HG03135 (cell line): ENCODE measurements around the gene ATXN7.

Experiments used
- ATAC-seq: cut with Tn5 transposase; IDR thresholded peaks from one replicate; pipeline ENCODE4 v1.9.1; 2021; ENCODE audit warnings: mild to moderate bottlenecking, moderate library complexity; ENCODE audit not compliant: unreplicated experiment

ATXN7 gene

DNA sequence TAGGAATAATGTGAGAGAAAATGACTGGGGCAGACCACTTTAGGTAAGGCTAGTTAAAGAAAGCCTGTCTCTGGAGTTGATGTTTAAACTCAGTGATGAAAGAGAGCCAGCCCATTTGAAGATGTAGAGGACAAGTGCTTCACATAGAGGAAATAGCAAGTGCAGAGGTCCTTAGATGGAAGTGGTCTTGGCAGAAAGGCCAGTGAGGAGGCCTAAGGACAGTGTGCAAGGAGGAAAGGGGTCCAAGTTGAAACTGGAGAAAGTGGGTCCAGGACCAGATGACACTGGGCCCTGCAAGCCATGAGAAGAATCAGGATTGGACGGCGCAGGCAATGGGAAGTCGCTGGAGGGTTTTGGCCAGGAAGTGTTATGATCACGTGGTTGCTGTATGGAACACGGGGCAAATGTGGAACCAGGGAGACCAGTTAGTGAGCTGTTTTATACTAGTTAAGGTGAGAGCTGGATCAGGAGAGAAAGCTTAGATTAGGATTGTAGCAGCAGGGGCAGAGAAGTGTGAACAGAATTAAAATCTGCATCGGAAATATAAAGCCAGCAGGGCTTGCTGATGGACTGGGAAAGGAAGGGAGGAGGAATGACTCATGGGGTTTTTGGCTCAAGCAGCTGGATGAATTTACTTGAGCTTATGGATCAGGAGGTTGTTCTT lies 96.5 kb downstream of the ATXN7 start:
- ATAC-seq, result no peak

DNA sequence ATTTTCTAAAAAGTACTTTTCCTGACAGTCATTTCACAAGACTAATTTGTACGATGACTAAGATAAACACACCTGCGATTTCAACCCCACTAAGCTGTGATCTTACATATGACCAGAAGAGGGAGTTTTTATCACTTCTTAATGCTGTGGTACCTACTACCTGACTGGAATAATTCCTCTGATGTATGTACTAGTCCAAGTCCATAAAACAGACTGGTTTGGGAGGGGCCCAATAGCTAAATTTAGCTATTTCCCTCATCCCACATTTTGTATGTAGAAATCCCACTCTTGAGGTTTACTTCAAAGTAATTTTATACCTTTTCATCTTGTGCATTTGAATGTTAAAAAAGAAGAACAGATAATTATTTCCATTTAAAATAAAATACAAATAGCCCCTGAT lies 98.2 kb downstream of the ATXN7 start:
- ATAC-seq, result peak; percentile 79

DNA sequence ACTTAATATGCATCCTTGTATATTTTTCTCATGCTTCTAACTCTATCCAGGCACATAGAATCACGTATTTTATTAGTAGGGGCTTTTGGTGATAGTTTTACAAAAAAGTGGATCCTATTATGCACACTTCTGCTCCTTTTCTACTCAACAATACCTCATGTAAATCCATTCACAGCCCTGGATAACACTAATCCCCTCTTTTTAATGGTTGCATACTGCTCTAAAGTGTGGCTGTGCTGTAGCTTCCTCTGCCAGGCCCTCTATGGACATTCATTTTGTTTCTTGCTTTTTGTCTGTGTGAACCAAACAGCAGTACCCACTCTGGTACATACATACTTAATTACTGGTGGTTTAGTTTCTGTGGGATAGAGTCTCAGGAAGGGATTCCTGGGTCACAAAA lies 99.8 kb downstream of the ATXN7 start:
- no peak for ATAC-seq

DNA sequence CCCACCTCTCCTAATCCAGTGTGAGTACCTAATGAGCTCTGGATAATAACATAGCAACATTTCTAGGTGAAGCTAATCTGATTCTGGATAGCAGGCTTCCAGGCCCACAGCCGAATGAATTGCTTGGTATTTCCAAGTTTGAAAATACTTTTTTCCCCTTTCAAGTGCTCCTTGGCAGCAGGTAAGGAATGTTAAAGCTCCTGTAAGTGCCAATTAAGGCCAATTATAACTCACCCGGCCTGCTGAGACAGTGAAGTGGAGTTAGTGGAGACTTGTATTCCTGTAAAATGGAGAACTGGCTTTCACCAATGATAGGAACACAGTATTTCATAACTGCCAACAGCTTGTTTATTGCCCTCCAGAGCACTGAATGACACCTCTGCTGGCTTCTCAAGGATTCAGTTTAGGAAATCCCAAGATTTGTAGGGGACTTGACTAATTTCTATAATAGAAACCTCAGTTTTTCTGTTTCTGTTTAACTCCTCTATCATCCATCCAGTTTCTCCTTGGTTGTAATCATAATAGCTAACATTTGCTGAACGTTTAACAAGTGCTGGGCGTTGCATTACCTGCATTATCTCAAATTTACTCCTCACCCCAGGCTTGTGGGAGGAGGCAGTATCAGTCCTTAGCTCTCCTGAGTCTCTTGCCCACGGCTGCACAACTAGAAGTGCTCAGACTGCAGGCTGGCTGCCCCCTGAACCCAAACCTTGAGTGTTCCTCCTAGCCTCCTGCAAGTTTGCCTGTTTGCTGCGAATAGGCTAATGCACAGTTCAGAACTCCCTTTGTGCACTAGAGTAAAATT lies 101.2 kb downstream of the ATXN7 start:
- no peak for ATAC-seq

DNA sequence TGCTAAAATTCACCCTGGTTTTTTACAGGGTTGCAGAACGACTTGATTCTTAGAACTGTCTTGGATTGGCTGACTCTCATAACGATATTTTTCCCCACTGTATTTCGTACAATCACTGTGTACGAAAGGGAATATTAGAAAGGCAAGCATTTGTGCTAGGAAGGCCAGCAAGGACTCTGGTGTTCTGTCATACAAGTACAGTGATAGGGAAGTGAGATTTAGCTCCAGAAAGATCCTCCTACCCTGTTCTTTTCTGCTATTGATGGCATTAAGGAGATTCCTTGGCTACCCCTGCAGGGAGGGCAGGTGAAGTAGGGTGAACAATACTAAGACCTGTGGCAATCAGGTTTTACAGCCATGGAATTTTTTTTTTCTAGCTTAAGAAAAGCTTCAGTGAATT lies 102.3 kb downstream of the ATXN7 start:
- no peak for ATAC-seq

DNA sequence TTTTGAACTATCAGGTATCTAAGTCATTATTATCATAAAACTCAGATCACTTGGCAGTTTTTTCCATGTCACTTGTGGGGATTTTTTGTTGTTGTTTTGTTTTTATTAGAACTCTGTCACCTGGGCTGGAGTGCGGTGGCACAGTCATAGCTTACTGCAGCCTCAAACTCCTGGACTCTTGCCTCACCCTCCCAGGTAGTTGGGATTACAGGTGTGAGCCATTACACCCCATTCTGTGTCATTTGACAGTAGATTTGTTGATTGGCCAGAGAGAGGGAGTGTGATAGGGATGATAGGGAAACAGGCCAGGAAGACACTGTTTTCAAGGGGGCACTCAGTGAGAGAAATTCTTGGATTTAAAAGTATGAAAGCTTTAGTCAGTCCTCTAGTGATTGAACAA lies 103.2 kb downstream of the ATXN7 start:
- ATAC-seq, result no peak

DNA sequence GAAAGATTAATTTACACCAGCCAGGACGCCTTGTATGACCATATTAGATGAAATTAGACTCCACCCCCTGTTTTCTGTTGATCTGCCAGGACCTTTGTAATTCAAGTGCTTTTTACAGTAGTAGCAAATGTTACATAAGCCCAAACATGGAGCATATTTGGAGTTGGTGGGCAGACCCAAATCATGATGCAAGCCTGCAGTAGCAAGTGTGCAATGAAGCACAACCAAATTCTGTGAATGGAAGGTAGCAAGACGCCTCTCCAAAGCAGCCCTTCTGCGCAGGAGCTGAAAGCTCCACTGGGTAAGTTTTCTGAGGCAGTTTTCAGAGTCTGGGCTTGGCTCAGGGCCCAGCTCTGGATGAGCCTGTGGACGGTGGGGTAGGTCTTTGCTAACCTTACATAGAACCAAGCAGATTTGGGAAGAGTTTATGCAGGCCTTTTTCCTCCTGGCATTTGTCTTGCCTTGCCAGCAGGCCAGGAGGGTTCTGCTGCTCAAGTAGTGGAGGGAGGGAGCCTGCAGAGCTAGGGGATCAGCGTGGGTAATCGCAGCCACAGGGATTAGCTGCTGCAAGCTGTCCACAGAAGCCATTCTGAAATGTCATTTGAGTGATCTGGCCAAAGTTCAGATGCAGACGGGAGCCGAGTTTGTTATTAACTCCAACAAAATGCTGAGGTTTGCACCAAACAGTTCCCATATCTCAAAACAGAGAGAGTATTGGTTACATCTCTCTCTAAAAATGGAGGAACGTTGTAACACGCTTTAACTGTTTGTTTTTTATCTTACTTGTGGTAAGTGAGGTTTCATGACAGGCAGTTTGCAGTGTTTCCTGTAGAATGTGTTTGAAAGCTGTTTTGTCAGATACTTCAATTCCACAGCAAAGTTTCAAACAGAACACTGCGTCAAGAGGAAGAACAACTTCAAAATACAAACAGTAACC lies 104.3 kb downstream of the ATXN7 start:
- ATAC-seq, result peak; percentile 63

DNA sequence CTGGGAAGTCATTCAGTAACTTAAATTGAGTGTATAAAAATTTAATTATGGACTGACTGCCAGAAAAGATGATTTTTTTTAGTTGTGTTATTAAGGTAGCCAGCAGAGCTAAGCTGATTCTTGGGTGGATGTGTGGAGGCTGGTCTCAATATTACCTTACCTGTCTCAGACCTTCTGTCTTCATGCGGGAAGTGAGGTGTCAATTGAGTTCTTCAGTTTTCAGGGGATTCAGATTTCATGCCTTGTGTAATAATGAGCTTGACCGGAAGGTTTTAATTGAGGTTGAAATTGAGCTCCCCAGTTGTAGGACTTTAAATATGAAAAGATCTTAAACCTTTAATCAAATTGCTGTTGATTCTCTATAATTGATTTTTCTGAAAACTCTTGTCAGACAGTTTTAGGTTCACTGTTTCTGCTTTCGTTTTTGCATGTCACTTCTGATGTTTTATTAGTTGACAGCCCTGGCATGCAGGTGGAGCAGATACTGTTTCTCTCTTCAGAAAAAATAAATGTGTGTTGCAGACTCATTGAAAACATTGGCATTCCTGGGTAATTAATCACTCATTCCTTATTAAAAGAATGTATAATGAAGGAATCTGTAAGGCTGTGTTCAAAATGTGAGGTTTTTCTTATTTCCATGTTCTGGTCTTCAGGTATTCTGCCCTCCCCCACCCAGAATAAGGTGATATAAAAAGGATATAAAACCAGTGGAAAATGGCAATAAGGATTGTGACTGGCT lies 105.1 kb downstream of the ATXN7 start:
- ATAC-seq, result peak; percentile 23

DNA sequence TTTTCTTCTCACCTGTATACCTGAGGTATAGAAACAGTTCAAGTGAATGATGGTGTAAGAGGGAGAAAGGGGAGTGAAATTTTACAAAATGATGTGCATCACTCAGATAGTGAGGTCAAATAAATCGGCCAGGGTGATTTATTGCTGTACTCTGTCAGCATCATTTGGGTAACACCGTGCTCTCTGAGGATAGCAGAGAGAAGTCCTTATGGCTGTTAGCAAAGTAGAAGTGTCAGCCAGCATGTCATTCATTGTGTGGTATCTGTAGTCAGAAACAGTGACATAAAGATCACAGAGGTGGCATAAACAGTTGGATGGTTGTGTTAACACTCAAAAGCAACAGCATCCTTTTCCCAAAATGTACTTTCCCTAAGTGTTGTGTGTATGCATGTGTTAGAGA lies 106.2 kb downstream of the ATXN7 start:
- no peak for ATAC-seq

DNA sequence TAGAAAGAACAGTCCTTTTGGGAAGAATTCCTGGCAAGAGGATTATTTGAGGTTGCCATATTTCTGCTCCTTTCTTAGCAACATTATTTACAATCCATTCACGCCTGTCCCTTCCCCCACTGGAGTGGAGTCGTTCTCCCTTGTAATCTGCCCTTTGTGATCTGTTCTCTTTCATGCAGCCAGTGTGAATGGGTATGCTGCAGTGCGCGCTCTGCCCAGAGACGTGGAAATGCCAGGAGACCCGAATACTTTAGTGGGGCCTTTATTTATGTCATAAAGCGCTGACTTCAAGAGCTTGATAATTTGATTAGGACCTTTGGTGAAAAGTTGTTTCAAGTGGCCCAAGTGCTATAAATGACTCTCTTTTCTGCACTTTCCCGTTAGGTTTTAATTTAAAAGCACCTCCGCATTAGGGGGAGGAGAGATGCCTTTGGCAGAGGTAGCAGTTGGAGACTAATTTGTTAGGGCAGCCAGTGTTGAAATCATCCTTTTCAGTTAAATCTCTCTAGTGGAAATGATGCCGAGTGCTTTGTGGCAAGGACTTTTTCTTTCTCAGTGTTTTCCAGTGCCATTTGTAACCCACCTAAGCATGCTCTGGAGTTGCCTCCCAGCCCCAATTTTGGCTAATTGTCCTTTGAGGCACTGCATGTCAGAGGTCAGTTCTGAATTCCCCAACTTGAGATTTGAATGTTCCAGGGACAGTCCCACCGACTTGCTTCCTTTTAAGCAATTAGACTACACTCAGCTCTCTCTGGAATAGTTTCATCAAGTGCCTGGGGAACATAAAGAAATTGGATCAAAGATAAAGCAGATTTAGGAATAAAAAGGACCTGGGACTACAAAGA lies 107.2 kb downstream of the ATXN7 start:
- no peak for ATAC-seq

DNA sequence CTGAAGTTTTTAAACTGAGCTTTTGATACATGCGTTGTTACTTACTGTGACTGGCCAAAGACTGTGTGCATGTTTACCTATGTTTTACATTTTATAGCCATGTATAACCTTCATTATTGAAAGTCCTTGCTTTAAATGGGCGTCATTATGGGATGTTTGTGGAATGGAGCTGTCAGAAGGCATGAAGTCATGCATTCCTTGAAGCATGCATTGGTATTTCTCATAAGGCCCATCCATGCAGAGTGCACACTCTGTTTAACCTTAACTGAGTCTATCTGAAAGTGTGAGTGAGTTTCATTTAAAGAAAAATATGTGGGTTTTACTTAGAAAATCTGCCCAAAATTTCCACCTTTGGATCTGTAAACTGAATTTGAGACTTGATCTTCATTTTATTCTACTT lies 108.5 kb downstream of the ATXN7 start:
- no peak for ATAC-seq

DNA sequence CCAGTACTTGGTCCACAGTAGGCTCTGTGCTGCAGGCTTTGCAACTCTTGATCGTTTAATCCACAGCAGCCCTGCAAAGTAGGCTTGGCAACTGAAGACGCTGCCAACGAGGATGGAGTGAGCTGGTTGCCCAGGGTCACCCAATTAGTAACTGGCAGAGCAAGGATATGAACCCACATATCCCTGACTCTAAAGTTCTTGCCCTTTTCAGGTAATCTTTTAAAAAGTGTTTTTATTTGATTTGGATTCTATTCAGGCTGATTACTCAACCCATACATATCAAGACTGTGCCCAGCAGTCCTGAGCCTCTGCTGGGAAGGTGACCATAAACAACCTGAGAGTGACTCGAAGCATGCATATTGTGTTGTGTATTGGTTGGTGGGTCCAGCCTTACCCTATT lies 109.3 kb downstream of the ATXN7 start:
- ATAC-seq, result no peak

DNA sequence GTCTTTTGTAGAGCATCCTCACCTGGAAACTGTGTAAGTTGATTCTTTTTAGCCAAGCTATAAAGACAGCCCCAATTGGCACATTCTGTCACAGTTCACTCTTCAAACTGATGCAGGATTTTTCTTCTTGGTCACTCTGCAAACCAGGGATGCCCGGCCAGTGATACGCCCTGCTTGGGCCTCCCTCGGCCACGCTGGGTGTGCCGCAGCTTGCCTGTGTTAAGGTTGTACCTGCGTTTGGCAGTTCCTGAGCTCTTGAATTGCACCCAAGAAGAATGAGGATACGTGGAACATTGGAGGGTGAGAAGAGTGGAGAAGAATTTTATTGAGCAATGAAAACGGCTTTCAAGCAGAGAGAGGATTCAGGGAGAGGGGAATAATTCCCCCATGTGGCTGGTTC lies 109.7 kb downstream of the ATXN7 start:
- ATAC-seq, result no peak

DNA sequence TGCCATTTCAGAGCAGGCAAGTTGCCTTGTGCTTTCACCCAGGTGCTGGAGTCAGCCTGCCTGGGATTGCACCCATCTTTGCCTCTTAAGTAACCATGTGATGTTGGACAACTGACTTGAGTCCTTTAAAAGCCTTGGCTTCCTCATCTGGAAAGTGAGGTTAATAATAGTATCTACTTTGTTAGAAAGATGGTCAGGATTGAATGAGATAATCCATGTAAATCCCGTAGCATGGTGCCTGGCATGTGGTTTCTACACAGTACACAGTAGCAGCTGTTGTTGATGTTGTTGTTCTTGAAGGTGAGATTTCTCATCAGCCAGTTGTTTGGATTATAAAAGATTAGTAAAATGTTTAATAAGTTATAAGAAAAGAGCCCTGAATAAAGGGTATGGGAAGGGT lies 110.8 kb downstream of the ATXN7 start:
- no peak for ATAC-seq

DNA sequence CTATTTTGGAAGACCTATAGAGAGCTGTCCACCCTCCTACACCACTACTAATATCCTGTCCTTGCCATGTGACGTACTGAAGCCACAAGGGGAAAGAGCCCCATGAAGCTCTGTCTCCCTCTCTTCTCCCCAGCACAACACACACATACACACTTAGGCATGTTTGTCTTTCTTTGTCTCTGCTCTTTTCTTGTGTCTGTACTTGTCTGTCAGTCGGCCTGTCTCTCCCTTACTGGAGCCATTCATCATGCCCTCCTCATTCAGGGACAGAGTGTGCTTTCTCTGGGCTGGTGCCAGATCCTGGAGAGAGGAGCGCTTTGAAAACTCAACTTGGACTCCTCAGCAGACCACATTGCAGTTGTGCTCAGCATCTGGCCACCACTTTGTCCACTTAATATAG lies 112.1 kb downstream of the ATXN7 start:
- no peak for ATAC-seq

DNA sequence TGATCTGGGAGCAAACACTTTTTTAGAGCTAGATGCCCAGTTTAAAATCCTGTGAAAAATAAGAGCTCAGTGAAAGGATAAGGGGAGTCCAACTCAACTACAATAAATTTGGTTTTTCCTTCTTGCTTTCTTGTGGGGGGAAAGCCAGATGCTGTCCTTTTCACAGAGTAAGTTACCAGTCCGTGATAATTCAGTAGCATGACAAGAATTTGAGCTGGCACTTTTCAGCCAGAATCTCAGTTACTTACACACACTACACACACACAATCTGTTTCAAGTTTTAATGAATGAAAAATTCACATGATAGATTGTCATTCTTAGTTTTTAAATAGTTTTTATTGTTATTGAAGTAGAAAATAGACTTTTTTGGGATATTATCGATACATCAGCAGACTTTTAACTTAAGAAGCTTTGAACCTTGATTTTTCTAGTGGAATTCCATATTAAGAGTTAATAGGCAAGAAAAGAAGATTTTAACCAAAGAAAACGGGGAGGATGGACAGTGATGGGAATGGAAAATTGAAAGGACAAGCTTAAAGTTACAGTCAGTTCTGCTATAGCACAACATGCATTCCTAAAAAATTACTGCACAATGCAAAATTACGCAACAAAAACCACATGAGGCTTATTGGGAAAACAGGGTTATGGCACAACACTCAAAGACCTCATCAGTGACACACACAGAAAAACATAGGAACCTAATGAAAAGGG lies 112.6 kb downstream of the ATXN7 start:
- no peak for ATAC-seq

DNA sequence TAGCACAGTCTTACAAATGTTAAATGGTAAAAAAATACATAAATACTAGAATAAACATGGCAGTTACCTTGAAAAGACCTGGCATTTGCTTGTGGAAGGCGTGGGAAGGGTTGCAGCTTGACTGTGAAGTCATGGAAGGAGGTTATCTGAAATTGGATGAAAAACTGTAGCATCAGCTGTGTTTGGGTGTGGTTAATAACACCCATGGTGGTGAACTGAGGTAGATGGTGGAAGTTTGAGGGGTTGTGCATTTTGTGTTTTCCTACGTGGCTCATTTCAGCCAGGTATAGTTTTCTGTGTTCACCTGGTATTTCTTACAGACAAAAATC lies 113.2 kb downstream of the ATXN7 start:
- ATAC-seq, result no peak

DNA sequence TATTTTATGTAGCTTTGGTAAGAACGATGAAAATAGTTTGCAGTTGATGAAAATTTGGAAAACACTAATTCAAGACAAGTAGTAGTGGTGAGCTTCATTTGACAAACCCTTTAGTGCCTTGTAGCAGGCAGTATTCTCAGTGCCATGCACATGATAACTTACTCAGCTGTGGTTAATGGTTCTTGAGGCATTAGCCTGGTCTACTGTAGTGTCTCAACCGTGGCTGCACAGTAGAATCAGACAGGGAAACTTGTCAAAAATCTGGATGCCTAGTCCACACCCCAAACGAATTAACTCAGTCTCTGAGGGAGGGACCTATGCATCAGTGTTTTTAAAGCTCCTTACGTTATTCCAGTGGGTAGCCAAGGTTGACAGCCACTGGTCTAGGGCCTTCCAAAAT lies 114.2 kb downstream of the ATXN7 start:
- no peak for ATAC-seq

DNA sequence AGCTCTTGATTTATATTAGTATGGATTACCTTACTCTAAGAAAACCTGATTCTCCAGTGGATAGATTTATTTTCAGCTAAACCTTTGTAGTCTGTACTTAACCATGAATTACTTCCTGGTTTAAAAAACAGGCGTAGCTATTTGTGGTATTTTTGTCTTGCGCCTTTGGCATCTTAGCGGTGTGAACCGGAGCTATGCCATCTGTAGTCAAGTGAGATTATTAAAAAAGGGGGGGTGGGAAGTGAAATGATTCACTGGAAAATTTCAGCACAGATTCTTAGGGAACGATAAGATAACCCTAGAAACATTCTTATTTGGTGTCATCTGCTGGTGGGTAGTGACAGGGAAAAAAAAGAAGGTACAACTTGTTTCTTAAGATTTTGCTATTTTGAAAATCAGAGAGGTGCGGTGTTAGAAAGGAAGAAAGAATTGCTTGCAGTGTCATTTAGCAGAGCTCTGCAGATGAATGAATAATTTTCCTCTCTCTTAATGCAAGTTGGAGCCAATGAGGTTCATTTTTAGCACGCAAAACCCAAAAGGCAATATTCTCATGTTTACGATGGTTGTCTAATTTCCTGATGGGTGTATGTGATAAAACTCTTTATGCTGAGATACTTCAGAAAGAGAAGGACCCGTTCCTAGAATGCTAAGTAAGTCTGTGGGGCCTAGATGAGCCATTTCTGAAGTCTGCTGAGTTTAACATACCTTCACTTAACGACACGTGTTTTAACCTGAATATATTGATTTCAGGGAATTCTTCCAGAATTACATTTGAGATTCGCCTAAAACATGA lies 115.6 kb downstream of the ATXN7 start:
- no peak for ATAC-seq
